ENCODE results near the gene PDIK1L. TPM values are rescaled to one million over a fixed set of nuclear protein-coding genes. Genes with fewer than 3 reads are reported as not detected.

PDIK1L gene
- total RNA-seq, 3 donors from 2014 or later: 9.2 to 17.3 (median 9.3) TPM

DNA sequence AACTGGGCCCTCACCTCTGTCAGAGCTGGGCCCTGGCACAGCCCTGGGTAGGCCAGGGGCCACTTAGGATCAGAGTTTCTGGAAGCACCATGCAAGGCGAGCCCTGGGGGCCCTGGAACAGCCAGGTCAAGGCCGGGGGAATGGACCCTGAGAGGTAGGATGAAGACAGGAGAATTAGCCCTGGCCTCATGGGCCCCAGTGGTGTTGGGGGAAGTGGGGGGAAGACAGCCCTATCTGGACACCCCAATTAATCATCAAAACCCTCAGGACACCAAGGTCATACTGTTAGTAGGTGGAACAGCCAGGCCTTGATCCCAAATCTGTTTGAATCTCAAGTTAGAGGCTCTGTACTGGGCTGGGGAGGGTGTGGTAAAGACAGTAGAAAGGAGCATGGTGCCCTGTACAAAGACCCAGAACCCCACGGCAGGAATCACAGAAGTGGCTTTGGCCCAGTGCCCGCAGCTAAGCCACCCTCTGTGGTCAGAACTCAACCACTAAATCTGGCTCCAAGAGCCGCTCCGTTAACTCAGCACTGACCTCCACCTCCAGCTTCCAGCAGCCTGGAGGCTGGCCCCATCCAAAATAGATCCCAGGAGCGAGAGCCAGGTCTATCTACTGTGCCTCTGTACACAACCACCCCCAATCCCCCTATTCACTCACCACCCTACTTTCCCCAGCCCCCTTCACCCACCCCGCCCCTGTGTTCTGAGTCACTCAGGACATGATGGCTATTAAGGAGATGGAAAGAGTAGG, 30.2 kb upstream of the PDIK1L start:
- no peak overlapping the region for H3K27ac ChIP-seq
- intact Hi-C loops (cut with DNase I; ENCODE audit: low total_unique reads): no loop called here
- no peaks in the 10 kb centered on the region for H3K4me1 ChIP-seq
- no peaks in the 10 kb centered on the region for H3K9me3 ChIP-seq
- DNase-seq (ENCODE audit: low spot score in 2 of 2): no peak
- no peaks in the 10 kb centered on the region for H3K27me3 ChIP-seq
- no peaks in the 10 kb centered on the region for H3K36me3 ChIP-seq
- TF ChIP-seq POLR2A (IDR thresholded peaks at IDR 0.05) (no peak), POLR2AphosphoS5 (IDR thresholded peaks at IDR 0.05) (no peak)
- TF ChIP-seq, protein P1, sequence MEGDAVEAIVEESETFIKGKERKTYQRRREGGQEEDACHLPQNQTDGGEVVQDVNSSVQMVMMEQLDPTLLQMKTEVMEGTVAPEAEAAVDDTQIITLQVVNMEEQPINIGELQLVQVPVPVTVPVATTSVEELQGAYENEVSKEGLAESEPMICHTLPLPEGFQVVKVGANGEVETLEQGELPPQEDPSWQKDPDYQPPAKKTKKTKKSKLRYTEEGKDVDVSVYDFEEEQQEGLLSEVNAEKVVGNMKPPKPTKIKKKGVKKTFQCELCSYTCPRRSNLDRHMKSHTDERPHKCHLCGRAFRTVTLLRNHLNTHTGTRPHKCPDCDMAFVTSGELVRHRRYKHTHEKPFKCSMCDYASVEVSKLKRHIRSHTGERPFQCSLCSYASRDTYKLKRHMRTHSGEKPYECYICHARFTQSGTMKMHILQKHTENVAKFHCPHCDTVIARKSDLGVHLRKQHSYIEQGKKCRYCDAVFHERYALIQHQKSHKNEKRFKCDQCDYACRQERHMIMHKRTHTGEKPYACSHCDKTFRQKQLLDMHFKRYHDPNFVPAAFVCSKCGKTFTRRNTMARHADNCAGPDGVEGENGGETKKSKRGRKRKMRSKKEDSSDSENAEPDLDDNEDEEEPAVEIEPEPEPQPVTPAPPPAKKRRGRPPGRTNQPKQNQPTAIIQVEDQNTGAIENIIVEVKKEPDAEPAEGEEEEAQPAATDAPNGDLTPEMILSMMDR (IDR thresholded peaks at IDR 0.05): no peak
- no peak overlapping the region for H3K4me3 ChIP-seq

DNA sequence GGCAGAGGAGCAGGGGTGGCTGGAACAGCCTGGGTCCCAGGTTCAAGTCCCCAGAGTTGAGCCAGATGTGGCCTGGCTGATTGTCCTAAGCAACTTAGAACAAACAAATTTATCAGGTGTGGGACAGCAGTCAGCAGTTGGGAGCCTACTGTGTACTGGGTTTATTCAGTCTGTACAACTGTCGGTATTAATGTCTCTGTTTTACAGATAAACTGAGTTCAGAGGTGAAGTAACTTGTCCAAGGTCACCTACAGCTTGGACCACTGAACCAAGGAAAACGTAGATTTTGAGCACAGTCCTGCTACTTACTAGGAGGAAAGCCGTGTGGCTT, 29.6 kb upstream of the PDIK1L start:
- Histone ChIP-seq H3K4me1 (no peaks in the 10 kb centered on the region), H3K36me3 (no peaks in the 10 kb centered on the region), H3K9me3 (no peaks in the 10 kb centered on the region), H3K4me3 (no peak overlapping the region), H3K27ac (no peak overlapping the region), H3K27me3 (no peaks in the 10 kb centered on the region)
- TF ChIP-seq POLR2AphosphoS5 (IDR thresholded peaks at IDR 0.05) (no peak), POLR2A (IDR thresholded peaks at IDR 0.05) (no peak)
- TF ChIP-seq, protein P1 (IDR thresholded peaks at IDR 0.05): no peak
- no peak for DNase-seq (ENCODE audit: low spot score in 2 of 2)
- intact Hi-C loops (cut with DNase I; ENCODE audit: low total_unique reads): no loop called here

DNA sequence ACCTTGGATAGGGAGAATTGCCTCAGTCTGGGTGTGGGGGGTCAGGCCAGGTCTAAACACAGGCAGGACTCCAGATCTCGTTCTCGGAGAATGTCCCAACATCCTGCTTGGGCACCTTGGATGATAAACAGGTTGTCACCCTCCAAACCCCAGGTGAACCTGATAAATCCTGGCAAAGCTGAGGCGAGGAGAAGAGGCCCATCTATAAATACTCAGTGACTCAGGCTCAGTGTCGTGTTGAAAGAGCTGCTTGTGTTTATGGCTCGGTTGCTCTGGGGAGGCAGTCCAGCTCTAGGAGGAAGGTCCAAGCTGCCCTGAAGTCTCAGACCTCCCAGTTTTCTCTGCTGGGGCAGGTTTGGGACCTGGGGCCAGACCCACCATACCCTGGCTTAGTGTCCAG, 28.4 kb upstream of the PDIK1L start:
- TF ChIP-seq, protein P1 (IDR thresholded peaks at IDR 0.05): no peak
- no peak for TF ChIP-seq POLR2AphosphoS5 (IDR thresholded peaks at IDR 0.05)
- TF ChIP-seq POLR2A (IDR thresholded peaks at IDR 0.05): no peak
- intact Hi-C loops (cut with DNase I; ENCODE audit: low total_unique reads): no loop called here

DNA sequence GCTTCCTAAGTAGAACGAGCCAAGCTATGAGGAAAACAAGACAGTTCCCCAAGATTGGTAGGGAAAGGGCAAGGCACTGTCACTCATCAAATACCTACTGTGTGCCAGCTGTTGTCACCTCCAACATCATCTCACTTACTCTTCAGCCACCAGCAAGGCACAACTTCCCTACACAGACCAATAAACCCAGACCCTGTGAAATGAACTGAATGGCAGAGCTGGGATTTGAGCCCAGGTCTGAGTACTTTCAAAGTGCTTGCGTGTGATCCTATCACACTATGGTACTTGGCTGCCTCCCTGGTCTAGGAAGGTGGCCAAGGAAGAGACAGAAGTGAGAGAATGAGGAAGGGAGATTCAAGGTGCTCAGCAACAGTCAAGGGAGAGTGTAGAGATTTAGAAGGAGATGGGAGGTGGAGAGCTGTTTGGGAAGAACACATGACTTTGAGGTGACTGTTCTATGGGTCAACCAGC, 27.5 kb upstream of the PDIK1L start:
- intact Hi-C loops (cut with DNase I; ENCODE audit: low total_unique reads): no loop called here
- Histone ChIP-seq H3K4me3 (no peak overlapping the region), H3K27me3 (peaks cover 0 to under 1% of the 10 kb centered on the region in 2 donors), H3K9me3 (no peaks in the 10 kb centered on the region), H3K27ac (no peak overlapping the region), H3K4me1 (no peaks in the 10 kb centered on the region), H3K36me3 (no peaks in the 10 kb centered on the region)
- TF ChIP-seq POLR2A (IDR thresholded peaks at IDR 0.05): no peak
- TF ChIP-seq, protein P1 (IDR thresholded peaks at IDR 0.05): no peak
- TF ChIP-seq POLR2AphosphoS5 (IDR thresholded peaks at IDR 0.05): no peak
- peak in 1 of 2 donors; percentile 63 for DNase-seq (ENCODE audit: low spot score in 2 of 2)

More for the DNA sequence above, 28.4 kb upstream of the PDIK1L start:
- no peak for DNase-seq (ENCODE audit: low spot score in 2 of 2)
- Histone ChIP-seq H3K9me3 (no peaks in the 10 kb centered on the region), H3K4me3 (no peak overlapping the region), H3K4me1 (no peaks in the 10 kb centered on the region), H3K36me3 (no peaks in the 10 kb centered on the region), H3K27me3 (no peaks in the 10 kb centered on the region), H3K27ac (no peak overlapping the region)

DNA sequence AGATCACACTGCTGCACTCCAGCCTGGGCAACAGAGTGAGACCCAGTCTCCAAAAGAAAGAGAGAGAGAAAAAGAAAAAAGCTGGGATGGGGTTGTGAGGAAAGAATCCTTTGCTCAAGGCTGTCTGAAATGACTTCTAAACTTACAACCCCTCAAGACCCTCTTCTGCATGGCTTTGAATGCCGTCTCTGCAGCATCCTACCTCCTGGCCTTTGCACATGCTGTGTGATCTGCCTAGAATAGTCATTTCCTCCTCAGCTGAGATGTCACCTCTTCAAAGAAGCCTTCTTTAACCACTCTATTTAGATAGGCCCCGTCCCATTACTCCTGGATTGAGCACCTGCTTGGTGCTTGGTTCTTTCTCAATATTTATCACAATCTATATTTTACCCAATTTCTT, 26.8 kb upstream of the PDIK1L start:
- intact Hi-C loops (cut with DNase I; ENCODE audit: low total_unique reads): no loop called here
- Histone ChIP-seq H3K9me3 (no peaks in the 10 kb centered on the region), H3K27me3 (peaks cover 0 to 5% of the 10 kb centered on the region in 2 donors)

More for the DNA sequence above, 26.8 kb upstream of the PDIK1L start:
- no peaks in the 10 kb centered on the region for H3K4me1 ChIP-seq
- TF ChIP-seq, protein P1 (IDR thresholded peaks at IDR 0.05): no peak
- TF ChIP-seq POLR2A (IDR thresholded peaks at IDR 0.05): no peak
- TF ChIP-seq POLR2AphosphoS5 (IDR thresholded peaks at IDR 0.05): no peak
- DNase-seq (ENCODE audit: low spot score in 2 of 2): no peak
- no peak overlapping the region for H3K4me3 ChIP-seq
- H3K36me3 ChIP-seq: no peaks in the 10 kb centered on the region
- no peak overlapping the region for H3K27ac ChIP-seq

Data from breast epithelium (tissue), 4 donors.